Muscle layer of duodenum (tissue), 2 donors: ENCODE results near the gene DUSP22.

Experiments
- H3K27ac ChIP-seq: one replicate; pipeline ENCODE4 v1.7.0; 2013; ENCODE audit warnings: mild to moderate bottlenecking, low read length
- H3K27me3 ChIP-seq: one replicate; pipeline ENCODE4 v1.7.0; 2013; ENCODE audit warnings: low read depth, mild to moderate bottlenecking, control low read depth, low read length
- H3K36me3 ChIP-seq, 2 donors: one replicate each; pipeline ENCODE4 v1.7.0; 2013; ENCODE audit warnings: low read length in 2 of 2, control low read depth in 1 of 2, mild to moderate bottlenecking in 1 of 2; ENCODE audit not compliant: insufficient read depth in 2 of 2, control insufficient read depth in 1 of 2
- H3K4me1 ChIP-seq, 2 donors: one replicate each; pipeline ENCODE4 v1.7.0; 2013; ENCODE audit warnings: low read length in 2 of 2, mild to moderate bottlenecking in 2 of 2, control low read depth in 1 of 2, moderate library complexity in 1 of 2; ENCODE audit not compliant: insufficient read depth in 2 of 2, control insufficient read depth in 1 of 2
- H3K4me3 ChIP-seq, 2 donors: one replicate each; pipeline ENCODE4 v1.7.0; 2013; ENCODE audit warnings: low read length in 2 of 2, low read depth in 1 of 2, mild to moderate bottlenecking in 1 of 2
- H3K9me3 ChIP-seq, 2 donors: one replicate each; pipeline ENCODE4 v1.7.0; 2013; ENCODE audit warnings: low read length in 2 of 2, control low read depth in 1 of 2, mild to moderate bottlenecking in 1 of 2; ENCODE audit not compliant: control insufficient read depth in 1 of 2
- donor health status: healthy.

DUSP22 gene

DNA sequence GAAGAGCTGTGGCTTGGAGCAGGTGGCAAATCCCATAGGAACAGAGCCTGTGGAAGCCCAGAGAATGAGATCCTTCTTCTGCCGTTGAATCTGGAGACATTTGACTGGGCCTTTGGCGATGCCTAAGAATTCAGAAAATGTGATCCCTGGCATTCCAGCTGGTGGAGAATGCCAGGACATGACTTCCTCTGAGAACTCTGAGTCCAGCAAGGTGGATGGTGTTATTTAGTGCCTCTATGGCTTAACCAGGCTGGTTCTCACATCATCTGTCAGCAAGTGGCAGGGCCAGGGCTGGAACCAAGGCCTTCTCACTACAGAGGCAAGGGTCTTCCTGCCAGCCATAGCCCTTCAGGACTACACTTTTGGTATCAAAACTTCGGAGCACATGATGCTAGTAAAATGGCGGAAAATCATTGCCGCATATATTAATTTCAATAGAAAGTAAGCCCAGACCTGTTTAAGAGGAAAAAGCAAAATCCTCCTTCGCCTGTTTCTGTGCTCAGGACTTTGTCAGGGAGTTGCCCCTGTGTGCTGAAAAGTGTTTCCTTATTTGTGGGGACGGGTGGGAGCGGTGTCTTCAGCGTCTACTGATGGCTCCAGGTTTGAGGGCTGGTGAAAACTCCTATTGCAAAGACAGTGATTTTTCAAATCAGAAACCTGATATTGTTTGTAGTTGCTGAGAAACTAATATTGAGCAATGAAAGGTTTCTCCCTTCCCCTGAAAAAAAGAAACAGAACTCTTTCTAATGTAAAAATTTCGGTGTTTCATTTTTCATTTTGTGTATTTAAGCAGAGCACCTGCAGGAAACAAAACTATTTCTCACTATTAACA is 23.9 kb downstream of the DUSP22 start:
- Histone ChIP-seq H3K27ac (no peak overlapping the region), H3K27me3 (no peaks in the 10 kb centered on the region), H3K36me3 (peaks cover 0 to 6% of the 10 kb centered on the region in 2 donors), H3K4me1 (peaks cover 9 to 30% of the 10 kb centered on the region in 2 donors), H3K4me3 (no peak overlapping the region), H3K9me3 (no peaks in the 10 kb centered on the region)

DNA sequence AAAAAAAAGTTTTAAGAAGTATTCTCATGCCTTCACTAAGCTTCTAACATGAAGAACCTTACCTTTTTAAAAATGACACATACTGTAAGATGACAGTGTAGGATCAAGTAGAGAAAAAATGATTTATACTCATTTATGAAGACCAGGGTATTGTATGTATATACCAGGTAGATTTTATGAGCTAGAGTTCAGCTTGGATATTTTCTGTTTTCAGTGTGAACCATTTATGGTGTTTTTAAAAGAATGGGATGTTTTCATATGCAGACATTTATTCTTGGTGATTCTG is 24.4 kb downstream of the DUSP22 start:
- Histone ChIP-seq H3K4me3 (no peak overlapping the region), H3K4me1 (peaks cover 9 to 30% of the 10 kb centered on the region in 2 donors), H3K27me3 (no peaks in the 10 kb centered on the region), H3K36me3 (peaks cover 0 to 6% of the 10 kb centered on the region in 2 donors), H3K9me3 (no peaks in the 10 kb centered on the region), H3K27ac (no peak overlapping the region)

DNA sequence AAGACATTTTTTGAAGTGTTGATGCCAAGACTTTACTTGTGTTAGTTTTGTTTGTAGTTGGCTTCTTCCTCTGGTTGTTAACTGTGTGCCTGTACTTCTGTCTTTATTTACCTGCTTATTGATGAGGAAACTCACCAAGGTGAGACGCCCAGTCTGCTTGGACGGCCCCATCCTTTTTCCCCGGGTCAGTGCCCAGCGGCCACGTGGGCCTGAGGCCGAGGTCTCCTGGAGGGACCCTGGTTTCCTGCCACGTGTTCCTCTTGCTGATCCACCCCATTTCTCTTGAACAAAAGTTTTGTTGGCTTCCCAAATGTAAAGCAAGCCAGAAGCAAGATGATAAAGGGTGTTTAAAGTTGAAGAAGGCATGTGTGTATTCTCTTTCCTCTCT is 24.8 kb downstream of the DUSP22 start:
- Histone ChIP-seq H3K27me3 (no peaks in the 10 kb centered on the region), H3K27ac (no peak overlapping the region), H3K4me3 (no peak overlapping the region), H3K4me1 (peaks cover 6 to 26% of the 10 kb centered on the region in 2 donors), H3K9me3 (no peaks in the 10 kb centered on the region), H3K36me3 (peaks cover 0 to 6% of the 10 kb centered on the region in 2 donors)

DNA sequence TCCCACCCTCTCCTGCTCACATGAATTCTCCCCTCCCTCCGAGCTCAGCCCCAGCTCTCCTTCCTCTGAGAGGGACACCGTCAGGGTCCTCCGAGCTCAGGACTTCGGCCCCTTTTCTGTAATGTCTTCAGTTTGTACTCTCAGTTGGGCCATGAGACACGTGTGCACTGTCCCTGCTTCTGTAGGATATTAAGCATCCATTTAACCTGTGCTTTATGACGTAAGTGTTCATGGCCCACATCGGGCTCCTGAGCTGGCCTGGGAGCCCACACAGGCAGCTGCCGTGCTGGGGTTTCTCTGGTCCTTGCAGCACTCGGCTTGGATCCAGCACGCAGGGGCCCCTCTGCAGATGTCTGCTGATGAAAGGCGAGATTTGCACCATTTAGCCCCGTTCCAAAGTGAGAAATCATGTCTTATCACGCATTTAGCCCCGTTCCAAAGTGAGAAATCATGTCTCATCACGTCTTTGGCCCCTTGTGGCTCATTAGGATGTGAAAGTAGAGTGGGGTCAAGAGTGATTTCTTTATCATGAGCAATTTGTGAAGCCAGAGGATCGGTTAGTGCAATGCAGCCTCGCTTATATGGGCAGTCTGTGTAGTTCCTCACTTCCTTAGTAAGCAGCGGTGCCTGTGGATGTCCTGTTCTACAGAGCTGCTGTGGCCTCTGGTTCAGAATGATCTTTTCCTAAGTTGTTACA is 25.3 kb downstream of the DUSP22 start:
- no peaks in the 10 kb centered on the region for H3K27me3 ChIP-seq
- no peak overlapping the region for H3K27ac ChIP-seq
- H3K9me3 ChIP-seq, result no peaks in the 10 kb centered on the region
- no peak overlapping the region for H3K4me3 ChIP-seq
- peaks cover under 1 to 23% of the 10 kb centered on the region in 2 donors for H3K4me1 ChIP-seq
- H3K36me3 ChIP-seq, result peaks cover 0 to 6% of the 10 kb centered on the region in 2 donors

DNA sequence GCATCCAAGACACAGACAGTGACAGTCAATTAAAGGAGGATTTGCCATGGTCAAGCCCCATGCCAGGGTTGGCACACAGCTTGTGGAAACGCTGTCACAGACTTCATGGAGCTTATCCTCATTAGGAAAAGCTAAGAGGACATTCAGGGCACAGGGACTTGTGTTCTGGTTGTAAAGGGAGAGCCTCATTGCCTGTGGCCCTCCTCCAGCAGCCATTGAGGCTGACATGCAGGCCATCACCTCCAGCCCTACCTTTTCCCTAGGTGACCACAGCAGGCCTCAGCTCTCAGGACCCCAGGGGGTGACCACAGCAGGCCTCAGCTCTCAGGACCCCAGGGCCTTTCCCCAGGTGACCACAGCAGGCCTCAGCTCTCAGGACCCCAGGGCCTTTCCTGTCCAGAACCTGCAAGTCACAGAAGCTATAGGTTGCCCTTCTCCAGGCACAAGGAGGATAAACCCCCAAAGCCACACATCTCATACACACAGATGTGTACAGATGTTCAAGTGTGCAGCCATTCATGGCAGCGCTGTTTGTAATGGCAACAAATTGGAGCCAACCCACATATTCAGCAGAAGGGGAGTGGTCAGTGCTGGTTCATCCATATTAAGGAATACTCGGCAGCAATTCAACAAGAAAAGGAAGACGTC is 26.1 kb downstream of the DUSP22 start:
- Histone ChIP-seq H3K27me3 (no peaks in the 10 kb centered on the region), H3K27ac (no peak overlapping the region), H3K36me3 (peaks cover 0 to under 1% of the 10 kb centered on the region in 2 donors), H3K4me3 (no peak overlapping the region), H3K4me1 (peaks cover 0 to 23% of the 10 kb centered on the region in 2 donors), H3K9me3 (no peaks in the 10 kb centered on the region)

DNA sequence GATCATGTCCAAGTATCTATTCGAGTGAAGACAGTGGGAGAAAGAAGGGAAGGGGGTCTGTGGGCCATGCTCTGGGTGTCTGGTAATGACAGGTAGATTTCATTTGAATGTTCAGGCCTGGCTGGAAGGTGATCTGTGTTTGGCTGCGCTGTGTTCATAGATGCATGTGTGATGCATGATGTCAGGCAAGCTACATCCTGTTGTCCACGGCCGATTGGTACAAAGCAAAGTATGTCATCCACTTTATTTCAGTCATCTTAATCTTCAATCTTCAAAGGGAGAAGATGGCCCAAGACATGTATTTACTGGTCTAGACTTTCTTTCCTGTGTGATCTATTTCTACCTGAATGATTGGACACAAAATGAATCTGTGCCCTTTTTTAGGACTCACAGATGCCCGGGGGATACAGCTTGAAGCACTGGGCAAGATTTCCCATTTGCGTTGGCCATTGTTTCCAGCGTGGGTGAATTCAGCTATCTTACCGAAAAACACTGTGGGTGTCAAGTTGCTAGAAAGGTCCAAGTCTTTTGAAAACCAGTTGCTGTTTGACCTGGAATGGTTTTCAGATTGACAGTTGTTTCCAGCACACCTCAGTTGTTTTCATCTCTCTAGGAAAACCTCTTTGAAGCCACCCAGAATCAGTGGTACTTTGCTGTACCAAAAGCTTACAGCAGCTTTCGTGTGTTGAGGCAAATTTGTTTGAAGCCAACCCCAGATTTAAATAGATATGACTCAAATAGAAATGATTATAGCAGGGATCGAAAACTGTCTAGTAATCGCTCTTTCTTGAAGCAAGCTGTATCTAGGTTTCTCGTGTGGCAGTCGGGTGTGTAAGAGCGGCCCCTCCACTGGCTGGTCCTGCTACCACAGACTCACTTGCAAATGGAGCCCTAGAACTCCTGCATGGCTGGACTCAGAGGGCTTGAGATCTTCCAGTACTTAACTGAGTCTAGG is 27.2 kb downstream of the DUSP22 start:
- Histone ChIP-seq H3K36me3 (no peaks in the 10 kb centered on the region), H3K4me3 (no peak overlapping the region), H3K27me3 (no peaks in the 10 kb centered on the region), H3K9me3 (no peaks in the 10 kb centered on the region), H3K4me1 (peaks cover 0 to 32% of the 10 kb centered on the region in 2 donors), H3K27ac (no peak overlapping the region)

DNA sequence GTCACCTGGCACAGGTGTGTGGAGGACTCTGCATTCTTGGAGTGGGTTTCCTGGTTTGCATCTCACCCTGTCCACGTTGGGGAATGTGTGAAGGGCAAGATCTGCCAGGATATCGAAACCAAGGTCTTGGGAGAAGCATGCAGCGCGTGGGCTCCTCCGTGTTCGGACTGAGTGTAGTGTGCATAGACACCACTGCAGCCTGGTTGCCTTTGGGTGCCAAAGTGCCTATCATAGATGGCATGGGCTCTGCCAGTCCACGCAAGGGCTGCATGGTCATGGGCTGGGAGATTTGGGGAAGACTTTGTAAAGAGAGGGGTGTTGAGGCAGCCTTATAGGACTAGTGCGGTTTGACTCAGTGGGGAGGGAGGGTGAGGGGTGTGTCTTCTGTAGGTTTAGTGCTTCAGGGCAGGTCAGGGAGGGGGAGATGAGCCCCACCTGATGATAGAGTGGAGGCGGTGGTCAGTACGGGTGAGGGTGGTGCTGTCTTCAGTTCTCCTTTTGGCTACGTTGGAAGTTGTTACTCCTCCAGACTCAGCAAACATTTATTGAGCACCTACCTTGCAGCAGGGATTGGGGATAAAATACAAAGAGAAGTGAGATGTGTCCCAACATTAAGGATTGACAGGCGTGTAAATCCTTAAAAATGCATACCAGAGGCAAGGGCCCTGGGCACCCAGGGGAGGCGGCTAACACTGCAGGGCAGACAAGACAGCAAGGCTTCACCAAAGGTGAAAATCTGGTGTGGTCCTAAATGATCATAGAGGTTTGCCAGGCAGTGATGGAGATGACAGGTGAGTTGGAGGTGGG is 28.3 kb downstream of the DUSP22 start:
- no peaks in the 10 kb centered on the region for H3K36me3 ChIP-seq
- peaks cover 0 to 32% of the 10 kb centered on the region in 2 donors for H3K4me1 ChIP-seq
- no peak overlapping the region for H3K4me3 ChIP-seq
- H3K27ac ChIP-seq, result no peak overlapping the region
- no peaks in the 10 kb centered on the region for H3K27me3 ChIP-seq
- no peaks in the 10 kb centered on the region for H3K9me3 ChIP-seq

DNA sequence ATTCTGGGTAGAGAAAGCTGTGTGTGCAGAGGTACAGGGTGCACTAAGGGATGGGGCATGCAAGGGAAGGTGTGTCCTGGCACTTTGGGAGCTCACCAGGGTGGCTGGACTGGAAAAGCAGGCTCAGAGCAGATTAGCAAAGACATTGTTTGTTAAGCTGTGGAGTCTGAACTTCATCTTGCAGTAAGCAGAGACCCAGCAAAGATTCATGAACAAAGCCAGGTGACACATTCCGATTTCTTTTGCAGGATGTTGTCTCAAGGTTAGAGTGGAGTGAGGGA is 28.8 kb downstream of the DUSP22 start:
- Histone ChIP-seq H3K27me3 (no peaks in the 10 kb centered on the region), H3K27ac (no peak overlapping the region), H3K4me3 (no peak overlapping the region), H3K9me3 (no peaks in the 10 kb centered on the region), H3K36me3 (no peaks in the 10 kb centered on the region), H3K4me1 (peaks cover 0 to 31% of the 10 kb centered on the region in 2 donors)

DNA sequence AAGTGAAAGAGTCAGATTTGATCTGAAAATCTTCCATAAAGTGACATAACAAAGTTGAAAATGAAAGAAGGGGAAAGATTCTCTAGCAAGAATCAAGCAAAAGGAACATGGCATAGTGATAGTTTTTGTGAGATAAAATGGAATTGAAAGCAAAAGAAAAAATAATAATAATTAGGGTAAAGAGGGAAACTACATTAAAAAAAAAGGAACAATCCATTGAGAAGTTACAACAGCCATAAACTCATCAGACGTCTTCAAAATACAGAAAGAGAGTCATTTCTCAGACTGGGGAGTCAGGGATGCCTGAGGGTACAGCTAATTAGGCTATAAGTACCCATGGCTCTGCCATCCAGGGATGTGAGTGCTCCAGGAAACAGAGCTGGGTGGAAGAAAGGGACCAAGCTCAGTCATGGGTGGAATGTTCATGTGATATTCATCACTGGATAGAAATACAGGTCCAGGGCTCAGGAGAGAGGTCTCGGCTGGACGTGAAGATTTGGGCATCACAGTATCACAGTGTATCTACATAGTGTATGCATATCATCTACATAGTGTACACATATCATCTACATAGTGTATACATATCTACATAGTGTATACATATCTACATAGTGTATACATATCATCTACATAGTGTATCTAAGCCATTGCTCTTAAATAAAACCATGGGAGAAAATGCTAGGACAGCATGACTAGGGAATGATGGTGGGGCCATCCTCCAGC is 29.4 kb downstream of the DUSP22 start:
- no peak overlapping the region for H3K4me3 ChIP-seq
- H3K9me3 ChIP-seq, result no peaks in the 10 kb centered on the region
- no peaks in the 10 kb centered on the region for H3K36me3 ChIP-seq
- peaks cover 0 to 25% of the 10 kb centered on the region in 2 donors for H3K4me1 ChIP-seq
- H3K27me3 ChIP-seq, result no peaks in the 10 kb centered on the region
- H3K27ac ChIP-seq, result no peak overlapping the region
